Mucosa of descending colon (tissue), 3 donors: Measurements from ENCODE around the gene STEAP2. TPM values are rescaled to one million over a fixed set of nuclear protein-coding genes. Genes with fewer than 3 reads are reported as not detected.

Experiments
- ATAC-seq: fragments of 200-7000 bp; cut with Tn5 transposase; one replicate; pipeline ENCODE4 v1.9.1; 2020; ENCODE audit warnings: mild to moderate bottlenecking, moderate library complexity
- DNase-seq, 3 donors: peaks; one replicate each; pipeline ENCODE4 v3.0.0-alpha.2; 2020
- H3K36me3 ChIP-seq: fragments of 200-600 bp; one replicate; pipeline ENCODE4 v1.8.0; 2021; ENCODE audit warnings: low read depth, mild to moderate bottlenecking
- H3K4me1 ChIP-seq: fragments of 200-600 bp; one replicate; pipeline ENCODE4 v1.8.0; 2021; ENCODE audit warnings: low read depth, mild to moderate bottlenecking
- H3K4me3 ChIP-seq: fragments of 200-600 bp; one replicate; pipeline ENCODE4 v1.8.0; 2021; ENCODE audit warnings: mild to moderate bottlenecking
- H3K9me3 ChIP-seq: fragments of 200-600 bp; one replicate; pipeline ENCODE4 v1.8.0; 2021; ENCODE audit warnings: mild to moderate bottlenecking
- intact Hi-C, 2 donors: fragments of 100-400 bp; cut with DNase I in 1 of 2; cut with micrococcal nuclease in 1 of 2; formaldehyde crosslinking; loops; one replicate each; pipeline versions ENCODE4 v1.11.0 to v1.11.1; 2022; cut with DNase I, micrococcal nuclease
- total RNA-seq, 3 donors: library from RNA; stranded (reverse); fragmentation: NEBNext Ultra II Directional in 2 of 3; extraction: Animal tissue kit (Norgen Biotek cat#: 25700) in 2 of 3; gene quantifications; one replicate each; pipeline versions ENCODE4 v1.2.1 to v1.2.4, GENCODE V29; 2021 to 2023
- TF ChIP-seq, protein P1 (sequence below): fragments of 200-600 bp; IDR thresholded peaks from one replicate; pipeline ENCODE4 v1.8.0; 2022; ENCODE audit warnings: antibody characterized with exemption, mild to moderate bottlenecking
- donor health status: DM: no; HTN: no; CAD: no; lungs with moderate emphysema.
- donor health status: DM: no; HTN: no; CAD: no.
- donor health status: DM: no; HTN: yes; CAD: no.

STEAP2 gene
- total RNA-seq, 3 donors from 2014 or later, result 22.2 to 26.3 (median 23.1) TPM

DNA sequence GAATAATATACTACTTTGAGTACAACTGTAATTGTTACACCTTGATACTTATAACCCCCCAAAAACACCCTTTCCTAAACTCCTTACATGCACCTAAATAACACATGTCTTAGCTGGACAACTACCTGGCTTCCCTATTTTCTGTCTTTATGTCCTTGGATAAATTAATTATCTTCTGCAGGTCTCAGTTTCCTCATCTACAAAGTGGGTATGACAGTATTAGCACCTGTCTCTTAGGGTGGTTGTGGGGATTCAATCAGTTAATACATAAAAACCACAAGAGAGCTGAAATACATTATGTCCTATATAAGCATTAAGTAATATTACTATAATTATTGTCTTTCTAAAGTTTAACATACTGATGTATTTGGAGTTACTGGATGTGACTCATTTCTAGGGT lies 10.8 kb downstream of the STEAP2 start:
- Histone ChIP-seq H3K36me3 (no peaks in the 10 kb centered on the region), H3K9me3 (no peaks in the 10 kb centered on the region), H3K4me3 (no peak overlapping the region), H3K4me1 (no peaks in the 10 kb centered on the region)
- DNase-seq, result no peak
- TF ChIP-seq, protein P1, sequence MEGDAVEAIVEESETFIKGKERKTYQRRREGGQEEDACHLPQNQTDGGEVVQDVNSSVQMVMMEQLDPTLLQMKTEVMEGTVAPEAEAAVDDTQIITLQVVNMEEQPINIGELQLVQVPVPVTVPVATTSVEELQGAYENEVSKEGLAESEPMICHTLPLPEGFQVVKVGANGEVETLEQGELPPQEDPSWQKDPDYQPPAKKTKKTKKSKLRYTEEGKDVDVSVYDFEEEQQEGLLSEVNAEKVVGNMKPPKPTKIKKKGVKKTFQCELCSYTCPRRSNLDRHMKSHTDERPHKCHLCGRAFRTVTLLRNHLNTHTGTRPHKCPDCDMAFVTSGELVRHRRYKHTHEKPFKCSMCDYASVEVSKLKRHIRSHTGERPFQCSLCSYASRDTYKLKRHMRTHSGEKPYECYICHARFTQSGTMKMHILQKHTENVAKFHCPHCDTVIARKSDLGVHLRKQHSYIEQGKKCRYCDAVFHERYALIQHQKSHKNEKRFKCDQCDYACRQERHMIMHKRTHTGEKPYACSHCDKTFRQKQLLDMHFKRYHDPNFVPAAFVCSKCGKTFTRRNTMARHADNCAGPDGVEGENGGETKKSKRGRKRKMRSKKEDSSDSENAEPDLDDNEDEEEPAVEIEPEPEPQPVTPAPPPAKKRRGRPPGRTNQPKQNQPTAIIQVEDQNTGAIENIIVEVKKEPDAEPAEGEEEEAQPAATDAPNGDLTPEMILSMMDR, result no peak
- intact Hi-C loops, result no loop called here
- no peak for ATAC-seq

DNA sequence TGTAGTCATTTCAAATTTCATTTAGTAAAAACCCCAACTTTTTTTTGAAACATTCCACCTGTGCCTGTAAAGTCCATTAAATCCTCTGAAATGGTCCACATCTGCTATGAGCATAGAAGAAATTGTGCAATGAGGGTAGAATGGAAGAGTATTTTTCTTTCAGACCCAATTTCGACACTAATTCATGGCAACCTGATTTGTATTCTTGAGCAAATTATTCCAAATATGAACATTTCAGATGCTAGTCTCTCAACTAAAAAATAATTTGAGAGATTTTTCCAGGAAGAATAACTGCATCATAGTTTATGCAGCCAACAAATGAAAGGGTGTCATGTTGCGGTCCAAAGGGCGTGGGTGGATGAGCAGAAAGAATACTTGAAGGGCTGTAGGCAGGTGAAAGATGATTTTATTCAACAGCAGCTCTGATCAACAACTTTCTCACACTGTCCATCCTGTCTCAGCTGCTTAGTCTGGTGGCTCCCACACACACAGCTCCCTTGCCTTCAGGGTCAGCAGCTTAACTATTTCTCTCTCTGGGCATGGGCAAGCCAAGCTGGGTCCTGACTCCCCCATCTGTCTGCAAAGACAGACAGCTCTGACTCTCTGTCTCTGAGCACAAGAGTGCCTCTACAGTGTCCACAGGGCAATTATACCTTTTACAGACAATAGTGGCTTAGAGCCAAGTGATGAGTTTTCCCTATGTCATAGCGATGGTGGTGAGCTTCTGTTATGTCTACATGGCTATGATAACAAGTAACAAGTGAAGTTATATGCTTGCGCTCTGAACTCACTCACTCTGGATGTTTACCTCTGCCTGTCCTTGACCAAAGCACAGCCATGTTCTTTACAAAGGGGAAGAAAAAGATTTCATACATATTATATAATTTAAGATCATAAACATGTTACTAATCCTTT lies 11.5 kb downstream of the STEAP2 start:
- TF ChIP-seq, protein P1, result no peak
- Histone ChIP-seq H3K36me3 (no peaks in the 10 kb centered on the region), H3K9me3 (no peaks in the 10 kb centered on the region), H3K4me3 (no peak overlapping the region), H3K4me1 (no peaks in the 10 kb centered on the region)
- DNase-seq (no peak), ATAC-seq (peak; percentile 42)
- intact Hi-C loops, result no loop called here

DNA sequence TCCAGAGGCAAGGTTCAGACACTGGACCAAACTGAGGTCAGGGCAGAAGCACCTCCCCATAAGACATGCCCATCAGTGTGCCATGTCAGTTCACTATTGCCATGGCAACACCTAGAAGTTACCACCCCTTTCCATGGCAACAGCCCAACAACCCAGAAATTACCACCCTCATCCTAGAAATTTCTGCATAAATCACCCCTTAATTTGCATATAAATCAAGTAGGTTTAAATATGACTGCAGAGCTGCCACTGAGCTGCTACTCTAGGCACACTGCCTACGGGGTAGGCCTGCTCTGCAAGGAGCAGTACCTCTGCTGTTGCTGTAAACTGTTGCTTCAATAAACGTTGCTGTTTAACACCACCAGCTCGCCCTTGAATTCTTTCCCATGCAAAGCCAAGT lies 12.7 kb downstream of the STEAP2 start:
- intact Hi-C loops, result no loop called here
- ATAC-seq, result no peak
- H3K4me1 ChIP-seq, result no peaks in the 10 kb centered on the region
- no peak overlapping the region for H3K4me3 ChIP-seq
- TF ChIP-seq, protein P1, result no peak
- no peaks in the 10 kb centered on the region for H3K9me3 ChIP-seq
- H3K36me3 ChIP-seq, result no peaks in the 10 kb centered on the region
- DNase-seq, result no peak

DNA sequence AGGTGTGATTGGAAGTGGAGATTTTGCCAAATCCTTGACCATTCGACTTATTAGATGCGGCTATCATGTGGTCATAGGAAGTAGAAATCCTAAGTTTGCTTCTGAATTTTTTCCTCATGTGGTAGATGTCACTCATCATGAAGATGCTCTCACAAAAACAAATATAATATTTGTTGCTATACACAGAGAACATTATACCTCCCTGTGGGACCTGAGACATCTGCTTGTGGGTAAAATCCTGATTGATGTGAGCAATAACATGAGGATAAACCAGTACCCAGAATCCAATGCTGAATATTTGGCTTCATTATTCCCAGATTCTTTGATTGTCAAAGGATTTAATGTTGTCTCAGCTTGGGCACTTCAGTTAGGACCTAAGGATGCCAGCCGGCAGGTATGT lies 13.6 kb downstream of the STEAP2 start:
- no peaks in the 10 kb centered on the region for H3K4me1 ChIP-seq
- DNase-seq, result no peak

DNA sequence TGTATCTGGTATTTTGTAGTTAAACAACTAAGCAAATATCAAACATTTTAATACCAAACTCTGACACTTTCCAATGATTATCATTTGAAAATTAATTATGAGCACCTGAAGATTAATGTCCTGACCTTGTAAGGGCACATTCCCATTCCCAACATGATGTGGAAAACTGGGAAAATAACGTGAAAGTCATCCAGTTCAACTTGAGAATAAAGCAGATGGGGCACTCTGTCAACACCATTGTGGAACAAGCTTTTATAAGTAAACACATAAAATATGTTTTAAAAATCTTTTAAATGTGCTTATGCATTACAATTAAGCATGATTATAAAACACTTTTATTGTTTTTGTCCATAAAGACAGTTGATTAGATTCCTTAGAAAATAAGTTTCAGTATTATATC lies 14.1 kb downstream of the STEAP2 start:
- ATAC-seq, result no peak
- intact Hi-C loops, result no loop called here

More for the DNA sequence above, 13.6 kb downstream of the STEAP2 start:
- intact Hi-C loops, result no loop called here
- no peak for ATAC-seq
- TF ChIP-seq, protein P1, result no peak
- Histone ChIP-seq H3K9me3 (no peaks in the 10 kb centered on the region), H3K36me3 (no peaks in the 10 kb centered on the region), H3K4me3 (no peak overlapping the region)

More for the DNA sequence above, 14.1 kb downstream of the STEAP2 start:
- no peak for DNase-seq
- TF ChIP-seq, protein P1, result no peak
- Histone ChIP-seq H3K9me3 (no peaks in the 10 kb centered on the region), H3K36me3 (no peaks in the 10 kb centered on the region), H3K4me3 (no peak overlapping the region), H3K4me1 (no peaks in the 10 kb centered on the region)
